Liver (tissue), 3 donors: ENCODE data around the gene DNMBP.

Source experiments
- ATF3 ChIP-seq: IDR thresholded peaks from 2 replicates; pipeline ENCODE4 v1.6.1; 2016; ENCODE audit warnings: antibody characterized with exemption
- CTCF ChIP-seq: fragments of 150-350 bp; IDR thresholded peaks from 2 replicates; pipeline ENCODE4 v1.5.1; 2017; ENCODE audit warnings: improper control_type of control experiment, low read depth, low read length; ENCODE audit not compliant: missing input control
- EGR1 ChIP-seq, 2 donors: IDR thresholded peaks; 2 replicates each; pipeline ENCODE4 v1.6.1; 2016 to 2018; ENCODE audit warnings: antibody characterized with exemption in 2 of 2, low read depth in 2 of 2
- FOXA1 ChIP-seq: IDR thresholded peaks from 2 replicates; pipeline ENCODE4 v1.6.1; 2016; ENCODE audit warnings: antibody characterized with exemption
- RAD21 ChIP-seq, 2 donors: IDR thresholded peaks; 2 replicates each; pipeline ENCODE4 v1.6.1; 2016; ENCODE audit warnings: antibody characterized with exemption in 2 of 2, mild to moderate bottlenecking in 2 of 2
- REST ChIP-seq: IDR thresholded peaks from 2 replicates; pipeline ENCODE4 v1.6.1; 2016; ENCODE audit warnings: antibody characterized with exemption, mild to moderate bottlenecking
- RXRA ChIP-seq, 2 donors: IDR thresholded peaks; 2 replicates each; pipeline ENCODE4 v1.6.1; 2017 to 2018; ENCODE audit warnings: antibody characterized with exemption in 2 of 2, mild to moderate bottlenecking in 1 of 2
- TAF1 ChIP-seq: conservative IDR thresholded peaks from 2 replicates; pipeline ENCODE4 v1.6.1; 2016; ENCODE audit warnings: antibody characterized with exemption, mild to moderate bottlenecking
- YY1 ChIP-seq: IDR thresholded peaks from 2 replicates; pipeline ENCODE4 v1.6.1; 2016; ENCODE audit warnings: antibody characterized with exemption, mild to moderate bottlenecking
- donor health status: healthy.
- donor health status: healthy.

- no peak for TF ChIP-seq CTCF
- TF ChIP-seq FOXA1 = no peak
- no peak for TF ChIP-seq YY1
- TF ChIP-seq REST = no peak
- TF ChIP-seq TAF1 = no peak
- no peak for TF ChIP-seq EGR1 (IDR thresholded peaks at IDR 0.05; ENCODE audit: low read depth in 2 of 2)
- no peak for TF ChIP-seq RAD21 (IDR thresholded peaks at IDR 0.05)
- no peak for TF ChIP-seq RXRA (IDR thresholded peaks at IDR 0.05)
- TF ChIP-seq ATF3 = no peak
These were observed 121.1 kb downstream of the DNMBP start for GRCh38 chr10:99888622-99889021.
